LHCN-M2 (cell line): ENCODE data around the gene LRRC75B. TPM values are rescaled to one million over a fixed set of nuclear protein-coding genes. Genes with fewer than 3 reads are reported as not detected.

Experiments
- DNase-seq: peaks from one replicate; pipeline ENCODE4 v3.0.0-alpha.2; 2012; ENCODE audit warnings: low read depth
- total RNA-seq: library from RNA; depleted of rRNA; stranded (reverse); fragments of >200 nt; gene quantifications from 2 replicates; pipeline ENCODE4 v1.2.3, GENCODE V29; 2014

The LRRC75B gene
- total RNA-seq, 1 experiment from 2014 or later = 7.2 TPM

DNA sequence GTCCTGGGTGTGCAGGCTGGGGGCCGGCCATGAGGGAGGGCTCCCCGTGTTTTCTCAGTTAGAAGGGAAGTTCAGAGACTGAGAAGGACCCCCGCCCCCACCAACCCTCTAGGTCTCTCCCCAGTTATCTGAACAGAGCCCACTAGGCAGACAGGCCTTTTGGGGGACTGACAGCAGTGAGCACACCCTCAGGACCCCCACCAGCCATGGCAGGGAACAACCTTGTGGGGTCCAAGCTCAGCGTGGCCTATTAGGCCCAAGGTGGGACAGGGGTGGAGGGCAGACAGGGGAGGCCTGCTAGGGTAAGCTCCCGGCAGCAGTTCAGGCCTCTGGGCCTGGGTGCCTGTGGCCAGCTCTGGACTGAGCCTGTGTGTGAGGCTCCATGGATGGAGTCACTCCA lies 5.6 kb downstream of the LRRC75B start:
- no peak for DNase-seq

DNA sequence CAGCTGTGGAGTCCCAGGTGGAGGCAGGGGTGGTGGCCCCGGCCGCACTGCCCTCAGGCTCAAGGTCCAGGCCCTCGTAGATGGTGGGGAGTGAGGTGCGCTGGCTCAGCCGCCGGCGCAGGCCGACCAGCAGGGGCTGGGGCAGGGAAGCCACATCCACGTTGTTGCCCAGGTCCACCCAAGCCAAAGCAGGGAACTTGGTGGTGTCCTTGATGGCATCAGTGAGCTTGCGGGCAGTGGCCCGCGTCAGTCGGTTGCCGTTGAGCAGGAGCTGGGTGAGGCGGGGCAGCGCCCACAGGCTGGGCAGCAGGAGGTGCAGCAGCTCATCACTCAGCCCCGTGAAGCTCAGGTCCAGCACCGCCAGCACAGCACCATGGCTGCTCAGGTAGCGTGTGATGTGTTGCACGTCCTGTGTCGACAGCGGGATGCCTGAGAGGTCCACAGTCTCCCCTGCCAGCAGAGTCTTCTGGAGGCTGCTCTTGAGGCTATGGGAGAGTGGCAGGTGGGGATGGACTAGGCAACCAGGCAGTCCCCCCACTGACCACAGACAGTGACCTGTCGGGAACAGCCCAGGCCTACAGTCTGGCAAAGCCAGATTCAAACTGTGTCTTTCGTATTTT lies 6.8 kb downstream of the LRRC75B start:
- DNase-seq = no peak

GRCh38 chr22:24585461-24585860 lies 7.4 kb downstream of the LRRC75B start:
- DNase-seq = no peak

DNA sequence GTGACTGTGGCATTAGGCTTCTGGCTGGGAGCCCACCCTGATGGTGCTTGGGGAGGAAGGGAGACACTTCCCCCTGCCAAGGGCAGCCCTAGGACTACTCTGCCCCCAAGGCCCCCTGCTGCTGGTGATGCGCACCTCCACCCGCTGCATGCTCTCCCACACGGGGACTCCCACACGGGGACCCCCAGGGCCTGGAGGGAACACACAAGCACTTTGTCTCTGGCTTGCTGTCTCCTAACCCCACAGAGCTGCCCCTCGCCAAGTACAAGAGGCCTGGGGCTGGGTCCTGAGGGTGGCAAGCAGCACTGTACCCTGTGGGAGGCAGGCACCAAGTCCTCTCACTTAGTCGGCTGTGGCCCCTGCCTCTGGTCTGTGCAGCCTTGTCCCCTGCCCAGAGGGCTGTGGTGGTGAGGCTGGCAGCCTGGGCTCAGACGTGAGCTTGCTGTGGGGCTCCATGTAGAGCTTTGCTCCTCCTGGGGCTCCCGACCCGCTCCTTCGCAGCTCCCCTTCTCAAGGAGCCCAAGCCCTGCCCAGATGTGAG lies 7.9 kb downstream of the LRRC75B start:
- DNase-seq = no peak

DNA sequence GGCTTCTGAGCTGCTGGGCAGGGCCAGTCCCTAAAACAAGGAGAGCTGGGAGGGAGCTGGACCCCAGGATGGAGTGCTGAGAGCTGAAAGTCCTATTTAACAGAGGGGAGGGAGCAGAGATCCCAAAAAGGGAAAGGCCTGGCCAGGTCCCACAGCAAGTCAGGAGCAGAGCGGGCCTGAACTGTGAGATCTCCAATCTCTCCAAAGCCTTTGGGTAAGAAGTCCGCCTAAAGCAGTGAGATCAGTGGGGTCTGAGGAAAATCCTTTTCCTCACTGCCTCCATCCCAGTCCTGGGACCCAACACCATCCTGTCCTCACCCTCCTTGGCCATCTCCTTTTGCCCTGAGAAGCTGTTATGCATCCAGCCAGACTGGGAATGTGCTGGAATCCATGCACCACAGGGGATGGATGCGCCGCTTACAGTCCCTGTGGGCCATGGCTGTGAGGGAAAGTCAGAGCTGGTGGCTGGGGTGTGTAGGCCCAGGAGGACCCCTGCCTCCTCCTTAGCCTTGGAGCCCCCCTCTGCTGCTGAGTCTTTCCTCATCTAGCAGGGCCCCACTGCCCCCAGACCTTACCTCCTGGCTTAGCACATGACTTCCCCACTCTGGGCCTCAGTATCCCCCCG lies 8.6 kb downstream of the LRRC75B start:
- DNase-seq = no peak

DNA sequence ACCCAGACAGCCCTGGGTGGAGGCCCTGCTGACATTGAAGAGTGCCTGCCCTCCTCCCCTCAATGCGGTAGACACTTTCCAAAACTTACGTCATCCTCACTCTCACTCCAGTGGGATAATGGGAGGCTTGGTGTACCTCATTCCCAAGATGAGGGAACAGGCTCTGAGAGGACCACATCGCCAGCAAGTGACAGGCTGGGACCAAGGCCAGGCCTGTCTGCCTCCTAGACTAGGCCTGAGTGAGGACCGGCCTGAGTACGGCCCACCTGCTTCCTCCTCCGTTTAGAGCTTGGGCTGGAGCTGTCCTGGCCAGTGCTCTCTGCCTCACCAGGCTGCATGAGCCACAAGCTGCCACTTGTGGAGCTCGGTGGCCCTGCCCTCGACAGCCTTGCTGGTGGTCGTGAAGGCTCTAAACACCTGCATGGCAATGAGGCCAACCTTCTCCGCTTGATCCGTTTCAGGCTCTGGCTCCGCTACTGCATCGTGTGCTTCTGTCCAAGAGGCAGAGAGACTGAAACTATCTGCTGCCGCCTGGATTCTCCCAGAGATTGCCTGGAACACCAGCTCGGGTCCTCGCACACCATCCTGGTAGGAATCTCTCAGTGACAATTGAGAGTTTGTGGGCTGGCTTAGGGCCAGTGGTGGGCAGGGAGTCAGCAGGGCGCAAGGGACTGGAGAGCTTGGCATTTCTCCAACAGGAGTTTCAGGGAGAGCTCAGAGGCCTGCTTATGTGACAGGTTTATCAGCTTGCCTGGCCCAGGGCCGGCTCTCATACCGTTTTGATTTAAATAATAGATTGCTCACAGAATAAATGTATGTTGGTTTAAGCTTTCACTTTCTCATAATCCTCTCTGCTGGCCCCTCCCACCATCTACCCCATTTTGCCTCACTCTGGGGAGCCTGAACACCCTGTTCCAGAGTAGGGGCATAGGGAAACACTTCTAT lies 9.4 kb downstream of the LRRC75B start:
- peak; percentile 44 for DNase-seq

GRCh38 chr22:24582056-24582814 lies 10.6 kb downstream of the LRRC75B start:
- no peak for DNase-seq

GRCh38 chr22:24580276-24580675 lies 12.6 kb downstream of the LRRC75B start:
- DNase-seq = peak; percentile 35

DNA sequence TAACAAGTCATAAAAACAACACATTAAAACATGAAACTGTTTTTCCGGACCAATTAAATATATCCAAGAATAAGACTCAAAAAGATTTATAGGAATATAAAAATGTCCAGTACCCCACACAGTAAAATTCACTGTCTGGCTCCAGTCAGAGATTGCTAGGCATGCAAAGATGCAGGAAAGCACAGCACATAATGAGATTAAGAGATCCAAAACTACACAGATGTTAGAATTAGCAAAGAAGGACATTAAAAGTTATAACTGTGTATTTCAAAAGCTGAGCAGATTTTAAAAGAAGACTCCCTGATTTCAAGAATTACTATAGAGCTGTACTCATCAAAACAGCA lies 13.6 kb downstream of the LRRC75B start:
- DNase-seq = no peak

GRCh38 chr22:24578355-24579257 lies 14.3 kb downstream of the LRRC75B start:
- no peak for DNase-seq

DNA sequence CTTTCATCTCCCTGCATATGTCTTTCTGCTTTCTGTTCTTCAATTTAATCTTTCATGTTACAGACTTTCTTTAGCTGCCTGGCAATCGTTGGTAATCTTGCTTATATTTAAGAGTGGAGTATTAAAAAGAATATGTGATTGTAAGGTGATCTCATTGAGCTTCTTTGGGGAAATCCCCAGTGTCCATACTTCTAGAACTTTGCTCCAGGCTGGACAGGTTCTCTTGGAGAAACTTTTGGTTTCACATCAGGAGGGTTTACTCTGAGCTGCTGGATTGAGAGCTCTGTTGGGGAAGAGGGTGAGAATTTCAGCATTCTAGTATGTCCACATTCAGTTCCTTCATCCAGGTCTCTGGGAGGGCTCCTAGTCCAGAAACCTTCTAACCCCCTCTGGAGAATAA lies 16.1 kb downstream of the LRRC75B start:
- DNase-seq = no peak

GRCh38 chr22:24571266-24571665 lies 21.6 kb downstream of the LRRC75B start:
- no peak for DNase-seq

DNA sequence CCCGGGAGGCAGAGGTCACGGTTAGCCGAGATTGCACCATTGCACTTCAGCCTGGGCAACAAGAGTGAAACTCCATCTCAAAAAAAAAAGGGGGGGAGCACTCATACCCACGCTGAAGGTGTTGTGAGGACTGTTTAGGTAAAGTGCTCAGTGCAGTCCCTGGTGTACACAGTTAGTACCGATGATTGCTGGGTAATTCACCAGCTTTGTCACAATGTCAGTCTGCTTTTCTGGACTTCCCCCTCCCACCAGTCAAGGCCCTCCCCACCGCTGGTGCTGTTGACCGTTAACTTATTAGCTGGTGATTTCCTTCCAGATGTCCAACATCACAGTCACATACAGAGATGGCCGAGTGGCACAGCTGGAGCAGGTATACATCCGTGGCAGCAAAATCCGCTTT lies 25.2 kb downstream of the LRRC75B start:
- no peak for DNase-seq

DNA sequence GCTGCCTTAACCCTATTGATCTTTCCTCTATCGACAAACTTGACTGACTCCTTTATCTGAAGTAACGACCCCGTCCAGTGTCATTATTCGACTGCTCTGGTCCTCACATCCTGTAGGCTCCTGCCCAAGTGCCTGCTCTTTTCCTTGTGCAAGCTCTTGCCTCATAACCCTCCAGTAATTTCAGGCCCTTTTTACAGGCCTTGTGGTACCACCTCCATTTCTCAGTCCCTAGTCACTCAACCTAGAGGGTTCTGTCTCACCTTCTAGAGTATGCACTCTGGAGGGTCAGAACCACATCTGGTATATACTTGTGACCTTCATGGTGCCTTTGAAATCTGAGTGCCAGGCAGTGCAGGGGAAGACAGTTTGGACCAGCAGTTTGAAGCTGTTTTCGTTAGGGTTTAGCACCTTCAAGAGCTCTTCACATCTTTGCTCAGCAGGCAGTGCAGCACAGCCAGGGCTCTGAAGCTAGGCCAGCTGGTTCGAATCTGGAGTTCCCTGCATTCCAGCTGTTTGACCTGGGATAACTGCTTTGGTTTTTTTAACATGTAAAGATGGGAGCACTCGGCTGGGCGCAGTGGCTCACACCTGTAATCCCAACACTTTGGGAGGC lies 25.9 kb downstream of the LRRC75B start:
- DNase-seq = no peak

GRCh38 chr22:24565077-24565476 lies 27.8 kb downstream of the LRRC75B start:
- DNase-seq = no peak

DNA sequence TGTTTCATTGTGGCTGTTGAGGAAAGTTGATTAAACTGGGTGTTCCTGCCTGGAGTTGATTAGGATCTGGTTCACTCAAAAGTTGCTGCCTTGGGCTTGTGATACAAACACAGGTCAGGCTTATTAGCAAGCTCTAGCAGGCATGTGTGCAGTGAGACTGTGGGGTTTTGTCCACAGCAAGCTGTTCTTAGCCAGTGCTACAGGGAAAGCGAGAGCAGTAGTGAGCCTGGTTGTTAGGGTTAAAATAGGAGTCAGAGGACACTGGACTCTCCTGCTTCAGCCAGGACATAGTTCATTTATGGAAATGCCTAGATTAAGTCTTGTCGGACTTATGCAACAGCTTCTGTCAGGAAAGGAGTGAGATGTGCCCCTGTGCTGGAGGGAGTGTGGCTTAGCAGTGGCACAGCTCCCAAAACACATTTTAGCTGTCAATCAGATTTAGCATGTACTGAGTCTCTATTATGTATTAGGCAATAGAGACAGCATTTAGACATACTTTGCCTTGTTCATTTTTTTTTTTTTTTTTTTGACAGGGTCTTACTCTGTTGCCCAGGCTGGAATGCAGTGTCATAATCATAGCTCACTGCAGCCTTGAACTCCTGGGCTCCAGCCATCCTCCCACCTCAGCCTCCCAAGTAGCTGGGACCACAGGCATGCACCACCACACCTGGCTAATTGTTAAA lies 28.4 kb downstream of the LRRC75B start:
- DNase-seq = peak; percentile 51

- DNase-seq = peak; percentile 26
Observed at GRCh38 chr22:24563246-24563645, 29.6 kb downstream of the LRRC75B start.

DNA sequence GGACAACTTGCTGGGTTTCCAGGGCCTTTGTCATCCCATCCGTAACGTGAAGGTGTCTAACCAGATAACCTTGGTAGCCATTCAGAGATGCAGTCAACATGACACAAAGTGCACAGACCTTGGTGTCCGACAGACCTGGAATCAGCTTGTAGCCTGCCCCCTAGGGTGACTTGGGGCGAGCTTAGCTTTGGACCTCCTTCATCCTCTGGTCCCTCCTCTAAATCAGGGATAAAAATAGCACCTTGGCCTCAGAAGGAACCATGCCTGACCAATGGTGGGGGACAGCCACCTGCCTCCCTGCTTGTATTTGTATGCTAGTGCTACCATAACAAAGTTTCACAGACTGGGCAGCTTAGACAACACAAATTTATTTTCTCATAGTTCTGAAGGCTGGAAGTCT lies 33.4 kb downstream of the LRRC75B start:
- DNase-seq = no peak
